ENCODE data around the gene PPID.
"Not testable (repeated sequence)": the region's sequence is repeated elsewhere in the genome, so short reads cannot be mapped to it uniquely, and the experiment has no call there.

The PPID gene

GRCh38 chr4:158729716-158730559 lies 6.7 kb upstream of the PPID start:
- DNase-seq = peak; percentile 9

GRCh38 chr4:158728236-158728635 lies 5.0 kb upstream of the PPID start:
- no peak for DNase-seq

- DNase-seq = no peak
These were observed 3.4 kb upstream of the PPID start for GRCh38 chr4:158726633-158727032.

- DNase-seq = no peak
These were observed 1.4 kb upstream of the PPID start for GRCh38 chr4:158724637-158725036.

- DNase-seq = no peak
These were observed 792 bp downstream of the PPID start for GRCh38 chr4:158722291-158722916.

GRCh38 chr4:158721680-158722079 lies 1.5 kb downstream of the PPID start:
- no peak for DNase-seq

GRCh38 chr4:158715802-158716201 lies 7.4 kb downstream of the PPID start:
- no peak for DNase-seq

GRCh38 chr4:158714937-158715336 lies 8.3 kb downstream of the PPID start:
- DNase-seq = no peak

GRCh38 chr4:158712622-158713021 lies 10.6 kb downstream of the PPID start:
- not testable (repeated sequence) for DNase-seq

- no peak for DNase-seq
These were observed 12.4 kb downstream of the PPID start for GRCh38 chr4:158710814-158711213.

- DNase-seq = no peak
These were observed 18.9 kb downstream of the PPID start for GRCh38 chr4:158704274-158704673.

GRCh38 chr4:158688813-158689212 lies 34.4 kb downstream of the PPID start:
- no peak for DNase-seq

- DNase-seq = no peak
These were observed 41.1 kb downstream of the PPID start for GRCh38 chr4:158682066-158682465.

- no peak for DNase-seq
These were observed 41.6 kb downstream of the PPID start for GRCh38 chr4:158681629-158682028.

- no peak for DNase-seq
These were observed 44.4 kb downstream of the PPID start for GRCh38 chr4:158678767-158679166.

GRCh38 chr4:158676076-158676475 lies 47.1 kb downstream of the PPID start:
- DNase-seq = no peak

GRCh38 chr4:158673633-158674032 lies 49.6 kb downstream of the PPID start:
- no peak for DNase-seq

GRCh38 chr4:158671915-158672806 lies 51.0 kb downstream of the PPID start, which contains the start of gene ETFDH:
Gene ETFDH (plus strand): TSS chr4:158672296. CDS start chr4:158672457, 161 bp downstream.
- peak; percentile 89 for DNase-seq

GRCh38 chr4:158671665-158671914 lies 51.6 kb downstream of the PPID start, which contains the start of gene C4orf46:
Gene C4orf46 (minus strand): TSS chr4:158671887. CDS start chr4:158671801, 86 bp downstream.
- DNase-seq = no peak

GRCh38 chr4:158670975-158671664 lies 52.1 kb downstream of the PPID start:
- peak; percentile 27 for DNase-seq

- no peak for DNase-seq
These were observed 53.9 kb downstream of the PPID start for GRCh38 chr4:158669310-158669709.

- no peak for DNase-seq
These were observed 55.5 kb downstream of the PPID start for GRCh38 chr4:158667651-158668198.

GRCh38 chr4:158666892-158667291 lies 56.3 kb downstream of the PPID start:
- no peak for DNase-seq

Measured in SHP77 treated with DMSO at 0.1 percent for 48 hours (cell line).